Measurements from ENCODE around the gene GATA1.

The GATA1 gene

DNA sequence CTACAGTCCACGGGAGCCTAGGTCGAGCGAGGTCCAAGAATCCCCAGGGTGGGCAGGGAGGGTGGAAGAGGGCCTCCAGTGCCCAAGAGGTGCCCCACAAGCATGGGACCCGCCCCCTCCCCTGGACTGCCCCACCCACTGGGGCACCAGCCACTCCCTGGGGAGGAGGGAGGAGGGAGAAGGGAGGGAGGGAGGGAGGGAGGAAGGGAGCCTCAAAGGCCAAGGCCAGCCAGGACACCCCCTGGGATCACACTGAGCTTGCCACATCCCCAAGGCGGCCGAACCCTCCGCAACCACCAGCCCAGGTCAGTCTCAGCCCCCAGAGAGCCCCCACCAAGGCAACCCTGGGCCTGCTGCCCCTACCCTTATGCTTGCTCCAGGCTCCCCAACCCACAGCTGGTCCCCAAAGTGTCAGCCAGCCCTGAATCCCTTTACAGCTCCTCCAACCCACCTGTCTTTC is at the start of gene GATA1:
Gene GATA1 (plus strand): TSS at position 250 of the 460 bp plus-strand sequence. CDS start 4,520 bp downstream, outside the sequence.
- DNase-seq (ENCODE audit: low spot score): no peak

DNA sequence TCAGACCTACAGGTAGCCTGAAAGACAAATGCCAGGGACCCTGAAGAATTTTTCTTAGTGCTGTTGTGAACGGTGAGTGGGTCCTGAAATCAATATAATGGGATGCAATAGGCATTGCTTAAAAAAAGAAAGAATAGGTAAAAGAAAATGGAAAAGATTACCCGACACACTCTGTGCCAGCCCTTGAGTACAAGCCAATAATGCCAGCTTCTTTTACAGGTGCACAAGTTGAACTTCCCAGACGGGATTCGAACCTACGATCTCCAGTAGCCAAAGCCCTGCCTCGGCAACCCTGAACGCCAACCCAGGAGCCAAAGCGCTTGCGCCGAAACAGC is 49.5 kb upstream of the GATA1 start:
- DNase-seq (ENCODE audit: low spot score): no peak

DNA sequence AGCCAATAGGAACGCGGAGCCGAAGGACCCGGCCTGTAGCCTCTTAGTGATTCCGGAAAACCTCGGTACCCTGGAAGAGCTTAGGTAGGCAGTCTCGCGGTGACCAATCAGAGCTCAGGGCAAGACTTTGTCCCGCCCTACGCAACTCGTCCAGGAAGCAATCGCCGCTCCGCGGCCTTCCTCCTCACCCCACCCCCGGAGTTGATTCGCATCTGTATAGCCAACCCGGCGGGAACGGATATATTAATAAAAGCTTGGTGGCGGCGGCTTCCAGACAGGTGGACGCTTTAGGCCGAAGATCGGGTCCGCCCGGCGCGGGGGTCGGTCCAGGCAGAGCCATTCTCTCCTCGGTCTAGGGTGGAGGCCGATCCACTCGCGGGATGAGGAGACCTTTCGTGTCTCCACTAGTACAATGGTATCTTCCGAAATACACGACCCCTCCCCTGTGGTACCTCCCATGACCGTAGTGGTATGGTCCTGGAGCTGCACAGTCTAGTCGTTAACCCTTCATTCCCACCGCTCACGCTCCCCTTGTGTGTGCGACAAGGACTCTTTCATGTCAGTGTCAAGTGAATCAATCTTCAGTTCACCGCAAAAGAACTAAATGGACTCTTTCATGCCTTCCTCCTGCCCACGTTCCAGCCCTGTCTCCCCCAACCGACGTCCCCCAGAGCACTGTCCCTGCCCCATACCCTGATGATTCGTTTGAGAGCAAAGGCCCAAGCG is 49.0 kb upstream of the GATA1 start:
- peak; percentile 93 for DNase-seq (ENCODE audit: low spot score)

DNA sequence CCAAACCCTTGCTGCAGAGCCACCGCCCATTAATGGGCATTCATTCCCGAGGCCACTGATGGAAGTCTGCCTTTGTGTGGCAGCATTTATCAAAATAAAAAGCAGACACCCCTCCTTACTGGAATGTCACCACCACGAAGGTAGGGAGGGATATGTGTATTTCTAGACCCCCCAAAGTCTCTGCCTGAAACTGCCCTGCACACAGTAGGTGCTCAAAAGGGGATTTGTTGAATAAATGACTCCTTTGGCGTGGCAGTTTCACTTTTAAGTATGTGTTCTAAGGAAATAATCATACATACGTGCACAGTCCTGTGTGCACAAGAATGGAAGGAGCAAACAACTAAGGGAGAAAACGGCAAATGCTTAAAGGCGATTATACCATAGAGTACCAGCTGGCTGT is 48.5 kb upstream of the GATA1 start:
- no peak for DNase-seq (ENCODE audit: low spot score)

DNA sequence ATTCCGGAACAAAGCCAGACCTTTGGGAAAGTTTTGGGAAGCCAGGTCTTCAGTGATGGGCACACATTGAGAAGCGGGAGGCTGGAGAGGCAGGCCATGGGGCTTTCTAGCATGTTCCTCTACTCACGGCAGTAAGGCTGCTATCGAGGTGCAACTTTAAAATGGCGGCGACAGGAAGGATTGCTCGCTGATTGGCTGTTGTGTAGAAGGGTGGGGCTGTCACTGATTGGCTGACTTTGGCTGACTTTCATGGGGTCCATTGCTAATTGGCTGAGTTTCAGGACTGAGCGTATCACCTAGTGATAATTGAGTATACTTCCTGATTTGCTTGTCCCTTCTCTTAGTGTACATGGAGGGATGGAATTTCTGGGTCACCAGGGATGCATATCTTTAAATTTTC is 44.6 kb upstream of the GATA1 start:
- DNase-seq (ENCODE audit: low spot score): no peak

DNA sequence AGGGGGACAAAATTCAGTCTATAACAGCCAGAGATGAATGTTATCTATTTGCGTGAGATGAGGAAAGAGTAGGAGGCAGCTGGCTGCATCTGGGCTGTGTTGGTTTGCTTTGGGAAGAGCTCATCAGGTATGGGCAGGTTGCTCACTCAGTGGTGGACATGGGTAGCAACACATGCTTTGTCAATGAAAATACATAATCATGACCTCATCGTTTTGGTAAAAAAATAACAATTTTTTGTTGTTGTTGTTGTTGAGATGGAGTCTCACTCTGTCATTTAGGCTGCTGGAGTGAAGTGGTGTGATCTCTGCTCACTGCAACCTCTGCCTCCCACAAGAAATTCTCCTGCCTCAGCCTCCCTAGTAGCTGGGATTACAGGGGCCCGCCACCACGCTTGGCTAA is 41.2 kb upstream of the GATA1 start:
- no peak for DNase-seq (ENCODE audit: low spot score)

DNA sequence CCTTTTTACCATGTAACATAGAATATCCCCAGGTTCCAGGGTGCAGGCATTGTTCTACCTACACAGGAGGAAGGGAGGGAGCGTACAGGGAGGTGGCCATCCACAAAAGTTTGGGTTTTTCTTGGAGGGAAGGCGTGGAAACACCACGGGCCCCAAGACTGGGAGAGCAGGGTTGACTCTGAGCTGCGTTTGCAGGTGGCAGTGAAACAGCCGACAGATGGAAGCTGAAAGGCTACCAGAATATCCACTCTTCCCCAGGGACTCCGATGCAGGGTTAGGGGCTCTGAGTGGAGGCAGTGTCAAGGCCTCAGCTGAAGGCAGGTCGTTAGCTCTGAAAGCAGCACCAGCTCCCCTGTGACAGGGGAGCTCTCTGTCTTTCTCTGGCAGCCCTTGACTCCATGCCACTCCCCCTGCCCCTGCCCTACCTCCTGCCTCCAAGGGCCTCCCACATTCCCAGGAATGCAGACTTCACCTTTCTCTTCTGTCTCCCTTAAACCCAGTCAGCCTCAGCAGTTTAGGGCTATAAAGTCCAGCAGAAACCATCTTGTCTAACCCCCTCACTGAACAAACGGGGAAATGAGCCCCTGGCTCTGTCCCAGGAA is 38.9 kb upstream of the GATA1 start:
- DNase-seq (ENCODE audit: low spot score): no peak

- DNase-seq (ENCODE audit: low spot score): no peak
Observed at GRCh38 chrX:48749182-48749581, 37.2 kb upstream of the GATA1 start.

DNA sequence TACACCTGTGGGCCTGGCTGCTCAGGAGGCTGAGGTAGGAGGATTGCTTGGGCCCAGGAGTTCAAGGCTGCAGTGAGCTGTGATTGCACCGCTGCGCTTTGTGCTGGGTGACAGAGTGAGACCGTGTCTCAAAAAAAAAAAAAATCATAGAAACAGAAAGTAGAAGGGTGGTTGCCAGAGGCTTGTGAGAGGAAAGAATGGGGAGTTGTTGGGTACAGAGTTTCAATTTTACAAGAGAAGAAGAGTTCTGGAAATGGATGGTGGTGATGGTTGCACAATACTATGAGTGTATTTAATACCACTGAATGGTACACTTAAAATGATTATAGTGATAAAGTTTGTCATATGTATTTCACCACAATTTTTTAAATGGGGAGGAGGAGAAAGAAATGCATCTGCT is 35.0 kb upstream of the GATA1 start:
- no peak for DNase-seq (ENCODE audit: low spot score)

DNA sequence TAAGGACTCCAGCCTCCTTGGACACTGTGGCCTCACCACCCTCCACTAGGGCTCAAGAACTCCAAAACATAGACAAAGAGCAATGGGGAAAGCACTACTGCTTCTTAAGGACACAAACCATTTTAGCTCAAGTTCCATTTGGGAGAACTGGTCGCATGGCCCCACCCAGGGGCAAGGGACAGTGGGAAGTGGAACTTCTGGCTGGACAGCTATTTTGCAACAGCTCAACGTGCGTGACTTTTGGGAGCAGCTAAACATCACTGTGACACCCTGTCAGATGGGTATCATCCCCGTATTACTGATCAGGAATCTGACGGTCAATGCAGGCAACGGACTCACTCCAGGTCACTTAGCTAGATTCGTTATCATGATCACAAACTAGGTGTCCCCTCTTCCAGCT is 33.9 kb upstream of the GATA1 start:
- no peak for DNase-seq (ENCODE audit: low spot score)

- no peak for DNase-seq (ENCODE audit: low spot score)
Observed at GRCh38 chrX:48753708-48754228, 32.6 kb upstream of the GATA1 start.

DNA sequence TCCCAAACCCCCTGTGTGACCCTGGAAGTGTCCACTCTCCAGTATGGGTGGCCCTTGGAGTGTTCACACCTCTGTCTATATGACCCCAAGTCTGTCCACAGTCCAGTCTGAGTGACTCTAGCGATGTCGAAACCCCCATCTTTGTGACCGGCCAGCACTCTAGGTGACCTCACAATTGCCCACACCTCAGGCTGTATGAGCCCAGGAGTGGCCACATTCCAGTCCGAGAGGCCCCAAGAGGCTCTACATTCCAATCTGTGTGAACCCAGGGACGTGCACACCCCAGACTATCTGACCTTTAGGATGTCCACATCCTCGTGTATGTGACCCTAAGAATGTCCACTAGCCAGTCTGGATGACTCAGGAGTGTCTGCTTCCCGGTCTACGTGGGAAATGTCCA is 32.2 kb upstream of the GATA1 start:
- DNase-seq (ENCODE audit: low spot score): no peak

DNA sequence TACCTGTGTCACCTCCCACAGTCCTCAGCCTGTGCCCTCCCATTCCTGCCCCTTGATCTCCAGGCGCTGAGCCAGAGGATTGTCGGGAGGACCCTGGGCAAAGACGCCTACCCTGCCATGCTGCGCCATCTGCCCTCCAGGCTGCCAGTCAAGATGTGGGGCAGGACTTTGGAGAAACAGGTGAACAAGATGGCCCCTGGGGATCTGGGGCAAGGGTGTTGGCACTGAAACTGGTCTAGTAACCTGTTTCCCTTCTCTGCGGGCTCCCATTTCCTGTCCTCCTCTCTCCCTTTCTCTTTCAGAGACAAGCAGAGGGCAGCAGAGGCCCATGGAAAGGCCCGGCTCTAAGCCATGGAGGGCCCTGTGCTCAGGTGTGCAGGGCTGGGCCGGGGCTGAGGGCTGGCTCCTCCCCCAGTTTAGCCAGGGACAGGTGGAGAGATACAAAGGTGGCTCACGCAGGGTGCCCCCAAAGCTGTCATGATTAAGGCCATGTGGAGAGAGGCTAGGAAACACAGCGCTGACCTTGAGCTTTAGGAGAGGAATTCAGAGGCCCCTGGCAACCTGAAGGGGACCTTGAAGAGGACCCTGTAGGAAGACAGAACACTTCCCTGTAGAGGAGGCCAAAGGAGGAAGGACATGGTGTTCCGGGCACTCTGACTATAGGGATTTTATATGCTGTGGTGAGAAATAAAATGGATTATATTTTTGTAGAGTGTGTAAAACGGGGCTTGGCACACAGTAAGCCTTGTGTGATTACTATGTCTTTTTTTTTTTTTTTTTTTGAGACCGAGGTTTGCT is 24.5 kb upstream of the GATA1 start, which contains the start of gene GLOD5:
Gene GLOD5 (plus strand): TSS at position 74 of the 798 bp plus-strand sequence. CDS start 44 bp downstream, at position 118.
- no peak for DNase-seq (ENCODE audit: low spot score)

GRCh38 chrX:48769230-48769629 is 17.2 kb upstream of the GATA1 start:
- no peak for DNase-seq (ENCODE audit: low spot score)

DNA sequence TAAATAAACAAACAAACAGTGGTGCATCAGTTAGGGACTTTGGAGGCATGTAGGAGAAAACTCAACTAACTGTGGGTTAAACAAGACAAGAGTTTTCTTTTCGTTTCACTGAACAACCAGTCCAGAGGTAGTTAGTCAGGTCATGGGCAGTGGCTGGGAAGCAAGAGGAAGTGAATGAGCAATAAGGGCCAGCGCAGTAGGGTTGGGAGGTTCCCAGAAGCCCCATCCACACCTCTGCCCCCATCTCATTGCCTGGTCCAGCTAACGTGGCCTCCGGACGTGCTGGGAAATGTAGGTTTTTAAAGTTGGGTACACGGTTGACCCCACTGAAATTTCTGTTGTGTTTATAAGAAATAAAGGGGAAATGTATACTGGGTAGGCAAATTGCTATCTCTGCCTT is 16.1 kb upstream of the GATA1 start:
- DNase-seq (ENCODE audit: low spot score): no peak

- no peak for DNase-seq (ENCODE audit: low spot score)
Observed at GRCh38 chrX:48772602-48773001, 13.8 kb upstream of the GATA1 start.

DNA sequence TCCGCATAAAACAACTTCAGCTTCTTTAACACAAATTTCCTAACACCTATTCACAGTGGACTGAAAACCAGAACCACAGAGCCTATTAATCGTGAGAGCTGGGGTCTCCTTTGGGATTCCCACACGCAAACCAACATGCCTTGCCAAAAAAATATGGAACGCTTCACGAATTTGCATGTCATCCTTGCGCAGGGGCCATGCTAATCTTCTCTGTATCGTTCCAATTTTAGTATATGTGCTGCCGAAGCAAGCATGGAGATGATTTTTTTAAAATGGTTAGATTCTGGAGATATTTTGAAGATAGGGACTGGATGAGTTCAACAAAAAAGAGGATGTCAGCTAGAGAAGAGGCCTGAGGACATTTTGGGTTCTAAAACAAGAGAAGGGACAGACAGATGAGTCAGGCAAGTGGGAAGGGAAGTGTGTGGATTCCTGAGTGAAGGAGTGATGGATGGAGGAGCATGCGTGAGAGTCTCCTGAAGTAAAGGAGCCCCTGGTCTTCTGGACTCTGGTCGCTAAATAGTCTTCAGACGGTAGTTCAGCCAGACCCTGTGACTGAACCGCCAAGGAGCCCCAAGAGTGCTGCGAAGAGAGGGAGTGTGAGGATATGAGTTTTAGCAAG is 9.5 kb upstream of the GATA1 start:
- DNase-seq (ENCODE audit: low spot score): no peak

GRCh38 chrX:48779399-48779798 is 7.0 kb upstream of the GATA1 start:
- no peak for DNase-seq (ENCODE audit: low spot score)

DNA sequence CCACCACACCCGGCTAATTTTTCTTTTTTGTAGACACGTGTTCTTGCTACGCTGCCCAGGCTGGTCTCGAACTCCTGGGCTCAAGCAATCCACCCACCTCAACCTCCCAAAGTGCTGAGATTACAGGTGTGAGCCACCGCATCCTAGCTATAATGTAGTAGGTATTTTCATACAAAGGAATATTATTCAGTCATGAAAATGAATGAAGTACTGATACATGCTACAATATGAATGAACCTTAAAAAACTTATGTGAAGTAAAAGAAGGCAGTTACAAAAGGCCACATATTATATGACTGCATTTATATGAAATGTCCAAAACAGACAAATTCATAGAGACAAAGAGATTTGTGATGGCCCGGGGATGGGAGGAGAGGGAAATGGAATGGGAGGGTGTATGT is 4.7 kb upstream of the GATA1 start:
- DNase-seq (ENCODE audit: low spot score): no peak

- DNase-seq (ENCODE audit: low spot score): no peak
Observed at GRCh38 chrX:48782216-48782615, 4.2 kb upstream of the GATA1 start.

DNA sequence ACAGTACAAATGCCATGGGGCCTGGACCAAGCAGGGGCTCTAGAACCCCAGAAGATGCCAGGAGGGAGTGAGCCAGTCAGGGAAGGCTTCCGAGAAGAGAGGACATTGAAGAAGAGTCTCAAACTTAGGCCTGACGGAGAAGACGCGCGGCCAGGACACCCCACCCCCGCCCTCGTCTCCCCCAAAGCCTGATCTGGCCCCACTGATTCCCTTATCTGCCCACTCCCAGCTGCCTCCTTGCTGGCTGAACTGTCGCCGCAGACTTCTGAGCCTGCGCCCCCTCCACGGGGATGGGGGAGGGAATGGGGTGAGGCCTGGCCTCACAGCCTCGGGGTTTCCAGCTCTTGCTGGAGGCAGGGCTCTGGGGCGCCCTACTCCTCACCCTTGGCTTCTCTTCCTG is 3.6 kb upstream of the GATA1 start:
- no peak for DNase-seq (ENCODE audit: low spot score)

DNA sequence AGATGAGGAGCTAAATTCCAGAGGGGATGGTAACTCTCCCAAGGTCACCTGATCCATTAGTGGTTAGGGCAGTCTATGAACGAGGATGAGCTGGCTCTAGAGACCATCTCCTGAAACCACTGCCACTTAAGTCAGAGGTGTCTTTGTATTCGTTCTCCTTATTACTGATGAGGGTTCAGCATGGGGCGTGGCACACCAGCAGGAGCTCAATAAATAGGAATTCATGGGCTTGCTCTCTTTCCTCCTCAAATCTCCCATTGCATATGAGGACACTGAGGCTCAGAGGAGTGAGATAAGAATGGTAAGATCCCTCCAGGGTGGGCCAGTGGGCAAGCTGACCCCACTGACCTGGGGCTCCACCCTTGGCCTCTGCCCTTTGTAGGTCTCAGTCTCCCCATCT is 1.7 kb upstream of the GATA1 start:
- no peak for DNase-seq (ENCODE audit: low spot score)

- no peak for DNase-seq (ENCODE audit: low spot score)
Observed at GRCh38 chrX:48785186-48785539, 1.2 kb upstream of the GATA1 start.
